ENCODE measurements around the gene KCP. TPM values are rescaled to one million over a fixed set of nuclear protein-coding genes. Genes with fewer than 3 reads are reported as not detected.

The KCP gene
- polyA plus RNA-seq, 1 of the 3 experiments (the other 2 are of a cell fraction): not detected

- Histone ChIP-seq H3K4me3 (ENCODE audit: low read depth in 2 of 2, low read length in 1 of 2) (peak overlapping the region; percentile 68 to 90; a peak in 3 of 4 replicates), H3K79me2 (ENCODE audit: insufficient read depth) (peaks cover 66% of the 10 kb centered on the region), H3F3A (replicated peaks; ENCODE audit: insufficient read depth) (peaks cover 44% of the 10 kb centered on the region), H3K9ac (peak overlapping the region; percentile 84), H3K27ac (ENCODE audit: low read depth in 2 of 2, low read length in 1 of 2) (peak overlapping the region; percentile 50 to 85), H3K4me2 (peak overlapping the region; percentile 99), H4K20me1 (ENCODE audit: insufficient read depth) (peaks cover 57% of the 10 kb centered on the region), H3K9me2 (no peaks in the 10 kb centered on the region), H3K4me1 (ENCODE audit: control insufficient read depth in 1 of 2, insufficient read depth in 2 of 2, low read depth in 1 of 2, low read length in 1 of 2) (peaks cover 43% of the 10 kb centered on the region in 2 experiments; a peak in 3 of 4 replicates), H3K9me3 (no peaks in the 10 kb centered on the region), H2AFZ (ENCODE audit: low read depth) (no peak overlapping the region), H3K36me3 (replicated peaks in 1 of 2; ENCODE audit: control insufficient read depth in 1 of 2, insufficient read depth in 2 of 2, low read length in 1 of 2) (peaks cover 20 to 25% of the 10 kb centered on the region in 2 experiments), H3K27me3 (ENCODE audit: insufficient read depth) (no peaks in the 10 kb centered on the region)
- no peak for TF ChIP-seq EZH2phosphoT487 (IDR thresholded peaks at IDR 0.05; ENCODE audit: borderline replicate concordance, low read depth)
- TF ChIP-seq EP300 (IDR thresholded peaks at IDR 0.05; ENCODE audit: borderline replicate concordance in 1 of 2, low read depth in 1 of 2, low read length in 1 of 2): peak in 1 of 2 experiments; percentile 16; a peak in 1 of 4 replicates
- 0 out of 2 replicates have a peak, but pooled peaks have one; percentile 2 for TF ChIP-seq MAX (IDR thresholded peaks at IDR 0.05; ENCODE audit: low read depth)
- CTCF ChIA-PET: interaction anchor here (0.6 to 2.5 kb wide), 11 partner anchors 10 to 485 kb away, joined by 3 to 14 read pairs (median 6); partner anchors contain the start of gene ATP6V1F
- POLR2A ChIA-PET: interaction anchor here (1.2 to 1.5 kb wide), 2 partner anchors 17 to 31 kb away, joined by 3 read pairs; no protein-coding TSS in a partner anchor
- 32% methylated on average over 21 of the region's 22 CpGs for WGBS (ENCODE audit: low lambda C conversion rate)
- DNase-seq: peak; percentile 75
Measured at GRCh38 chr7:128831994-128832879, 78.3 kb downstream of the KCP start.

- peak overlapping the region; percentile 50 to 85 for H3K27ac ChIP-seq (ENCODE audit: low read depth in 2 of 2, low read length in 1 of 2)
- H3K9me2 ChIP-seq: no peaks in the 10 kb centered on the region
- H3K4me1 ChIP-seq (ENCODE audit: control insufficient read depth in 1 of 2, insufficient read depth in 2 of 2, low read depth in 1 of 2, low read length in 1 of 2): peaks cover 43 to 48% of the 10 kb centered on the region in 2 experiments; a peak in 3 of 4 replicates
- peaks cover 52% of the 10 kb centered on the region for H3F3A ChIP-seq (replicated peaks; ENCODE audit: insufficient read depth)
- no peaks in the 10 kb centered on the region for H3K9me3 ChIP-seq
- ChIA-PET CTCF (interaction anchor here (0.8 to 2.4 kb wide), 8 partner anchors 11 to 404 kb away, joined by 3 to 10 read pairs (median 6); partner anchors contain the start of gene ATP6V1F), POLR2A (interaction anchor here (1.2 to 1.5 kb wide), 3 partner anchors 13 to 32 kb away, joined by 3 read pairs; no protein-coding TSS in a partner anchor)
- H3K4me3 ChIP-seq (ENCODE audit: low read depth in 2 of 2, low read length in 1 of 2): peak overlapping the region; percentile 68 to 90
- H3K4me2 ChIP-seq: peak overlapping the region; percentile 99
- no peak overlapping the region for H2AFZ ChIP-seq (ENCODE audit: low read depth)
- H3K9ac ChIP-seq: peak overlapping the region; percentile 84
- H3K36me3 ChIP-seq (replicated peaks in 1 of 2; ENCODE audit: control insufficient read depth in 1 of 2, insufficient read depth in 2 of 2, low read length in 1 of 2): peaks cover 14 to 17% of the 10 kb centered on the region in 2 experiments
- 37% methylated on average over 31 of the region's 33 CpGs for WGBS (ENCODE audit: low lambda C conversion rate)
- DNase-seq: peak; percentile 74
- peaks cover 61% of the 10 kb centered on the region for H3K79me2 ChIP-seq (ENCODE audit: insufficient read depth)
- H4K20me1 ChIP-seq (ENCODE audit: insufficient read depth): peaks cover 49% of the 10 kb centered on the region
- no peaks in the 10 kb centered on the region for H3K27me3 ChIP-seq (ENCODE audit: insufficient read depth)
- TF ChIP-seq CHD2 (IDR thresholded peaks at IDR 0.05; ENCODE audit: low read length, partially characterized antibody): peak; percentile 25
- no peak for TF ChIP-seq FOXM1 (IDR thresholded peaks at IDR 0.05; ENCODE audit: low read depth)
- no peak for TF ChIP-seq MXI1 (IDR thresholded peaks at IDR 0.05; ENCODE audit: low read depth, low read length)
- TF ChIP-seq TCF12 (IDR thresholded peaks at IDR 0.05): peak; percentile 54; the same call in 1 of the 2 replicates
- TF ChIP-seq, protein P1, sequence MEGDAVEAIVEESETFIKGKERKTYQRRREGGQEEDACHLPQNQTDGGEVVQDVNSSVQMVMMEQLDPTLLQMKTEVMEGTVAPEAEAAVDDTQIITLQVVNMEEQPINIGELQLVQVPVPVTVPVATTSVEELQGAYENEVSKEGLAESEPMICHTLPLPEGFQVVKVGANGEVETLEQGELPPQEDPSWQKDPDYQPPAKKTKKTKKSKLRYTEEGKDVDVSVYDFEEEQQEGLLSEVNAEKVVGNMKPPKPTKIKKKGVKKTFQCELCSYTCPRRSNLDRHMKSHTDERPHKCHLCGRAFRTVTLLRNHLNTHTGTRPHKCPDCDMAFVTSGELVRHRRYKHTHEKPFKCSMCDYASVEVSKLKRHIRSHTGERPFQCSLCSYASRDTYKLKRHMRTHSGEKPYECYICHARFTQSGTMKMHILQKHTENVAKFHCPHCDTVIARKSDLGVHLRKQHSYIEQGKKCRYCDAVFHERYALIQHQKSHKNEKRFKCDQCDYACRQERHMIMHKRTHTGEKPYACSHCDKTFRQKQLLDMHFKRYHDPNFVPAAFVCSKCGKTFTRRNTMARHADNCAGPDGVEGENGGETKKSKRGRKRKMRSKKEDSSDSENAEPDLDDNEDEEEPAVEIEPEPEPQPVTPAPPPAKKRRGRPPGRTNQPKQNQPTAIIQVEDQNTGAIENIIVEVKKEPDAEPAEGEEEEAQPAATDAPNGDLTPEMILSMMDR (IDR thresholded peaks at IDR 0.05): no peak
- peak; percentile 17; the same call in 1 of the 2 replicates for TF ChIP-seq NFIC (IDR thresholded peaks at IDR 0.05; ENCODE audit: borderline replicate concordance)
- no peak for TF ChIP-seq REST (IDR thresholded peaks at IDR 0.05; ENCODE audit: low read depth, low read length)
- no peak for TF ChIP-seq FOXJ3 (CRISPR knock-in tag; IDR thresholded peaks at IDR 0.05)
- no peak; the same call in 1 of the 2 replicates for TF ChIP-seq SIN3A (IDR thresholded peaks at IDR 0.05; ENCODE audit: borderline replicate concordance, low read depth, low read length)
- no peak for TF ChIP-seq EP300 (IDR thresholded peaks at IDR 0.05; ENCODE audit: borderline replicate concordance in 1 of 2, low read depth in 1 of 2, low read length in 1 of 2)
- TF ChIP-seq RFX5 (IDR thresholded peaks at IDR 0.05; ENCODE audit: low read length): no peak
- TF ChIP-seq SMC3 (IDR thresholded peaks at IDR 0.05; ENCODE audit: low read depth, low read length): no peak
- TF ChIP-seq RAD21 (IDR thresholded peaks at IDR 0.05; ENCODE audit: low read length): no peak; the same call in 1 of the 2 replicates
- peak; percentile 68 for TF ChIP-seq TAF1 (IDR thresholded peaks at IDR 0.05; ENCODE audit: borderline replicate concordance, low read depth, low read length)
- 0 out of 2 replicates have a peak, but pooled peaks have one; percentile 20 for TF ChIP-seq TEAD4 (IDR thresholded peaks at IDR 0.05; ENCODE audit: borderline replicate concordance, insufficient read depth)
Measured at GRCh38 chr7:128831178-128831993, 79.1 kb downstream of the KCP start.

Measured in SK-N-SH (cell line).